ENCODE measurements around the gene TGM4. TPM values are rescaled to one million over a fixed set of nuclear protein-coding genes. Genes with fewer than 3 reads are reported as not detected.

The TGM4 gene
- polyA plus RNA-seq, 1 donor: 0.04 TPM

DNA sequence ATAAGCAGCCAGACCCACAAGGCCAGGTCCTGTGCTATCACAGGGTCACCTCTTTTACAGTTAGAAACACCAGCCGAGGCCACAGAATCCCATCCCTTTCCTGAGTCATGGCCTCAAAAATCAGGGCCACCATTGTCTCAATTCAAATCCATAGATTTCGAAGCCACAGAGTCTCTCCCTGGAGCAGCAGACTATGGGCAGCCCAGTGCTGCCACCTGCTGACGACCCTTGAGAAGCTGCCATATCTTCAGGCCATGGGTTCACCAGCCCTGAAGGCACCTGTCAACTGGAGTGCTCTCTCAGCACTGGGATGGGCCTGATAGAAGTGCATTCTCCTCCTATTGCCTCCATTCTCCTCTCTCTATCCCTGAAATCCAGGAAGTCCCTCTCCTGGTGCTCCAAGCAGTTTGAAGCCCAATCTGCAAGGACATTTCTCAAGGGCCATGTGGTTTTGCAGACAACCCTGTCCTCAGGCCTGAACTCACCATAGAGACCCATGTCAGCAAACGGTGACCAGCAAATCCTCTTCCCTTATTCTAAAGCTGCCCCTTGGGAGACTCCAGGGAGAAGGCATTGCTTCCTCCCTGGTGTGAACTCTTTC, 39.6 kb downstream of the TGM4 start:
- peak; percentile 55 to 56 for DNase-seq
- Histone ChIP-seq H3K27ac (ENCODE audit: low read length) (no peak overlapping the region), H3K4me1 (ENCODE audit: control insufficient read depth, insufficient read depth, low read length) (no peaks in the 10 kb centered on the region), H3K9me3 (ENCODE audit: control insufficient read depth, low read depth, low read length) (no peaks in the 10 kb centered on the region), H3K27me3 (ENCODE audit: control insufficient read depth, insufficient read depth, low read length) (peaks cover 4% of the 10 kb centered on the region), H3K4me3 (ENCODE audit: low read length) (no peak overlapping the region), H3K36me3 (ENCODE audit: control insufficient read depth, insufficient read depth, low read length) (peaks cover 21% of the 10 kb centered on the region)
- WGBS (ENCODE audit: insufficient coverage, low lambda C conversion rate): no CpG with 5 or more reads among the region's 4 CpGs

DNA sequence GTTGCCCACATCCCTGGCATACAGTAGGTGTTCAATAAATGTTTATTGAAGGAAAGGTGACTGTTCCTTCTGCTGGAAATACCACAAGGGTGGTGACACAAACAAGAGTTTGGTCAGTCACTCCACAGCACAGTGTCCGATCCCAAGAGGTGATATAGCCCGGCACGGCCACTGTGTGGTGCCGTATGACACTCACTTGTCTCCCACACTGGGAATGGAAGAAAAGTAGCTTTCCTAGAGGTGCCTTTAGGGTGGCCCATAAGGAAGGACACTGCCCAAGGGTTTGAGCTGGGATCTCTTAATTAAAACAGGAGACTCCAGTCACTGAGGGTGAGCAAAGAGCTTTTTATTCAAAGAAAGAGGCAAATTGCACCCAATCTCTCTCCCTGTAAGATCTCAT, 40.5 kb downstream of the TGM4 start:
- H3K4me1 ChIP-seq (ENCODE audit: control insufficient read depth, insufficient read depth, low read length): no peaks in the 10 kb centered on the region
- no CpG with 5 or more reads among the region's 4 CpGs for WGBS (ENCODE audit: insufficient coverage, low lambda C conversion rate)
- H3K27ac ChIP-seq (ENCODE audit: low read length): no peak overlapping the region
- peaks cover 21% of the 10 kb centered on the region for H3K36me3 ChIP-seq (ENCODE audit: control insufficient read depth, insufficient read depth, low read length)
- H3K27me3 ChIP-seq (ENCODE audit: control insufficient read depth, insufficient read depth, low read length): no peaks in the 10 kb centered on the region
- H3K9me3 ChIP-seq (ENCODE audit: control insufficient read depth, low read depth, low read length): no peaks in the 10 kb centered on the region
- DNase-seq: no peak
- H3K4me3 ChIP-seq (ENCODE audit: low read length): no peak overlapping the region

DNA sequence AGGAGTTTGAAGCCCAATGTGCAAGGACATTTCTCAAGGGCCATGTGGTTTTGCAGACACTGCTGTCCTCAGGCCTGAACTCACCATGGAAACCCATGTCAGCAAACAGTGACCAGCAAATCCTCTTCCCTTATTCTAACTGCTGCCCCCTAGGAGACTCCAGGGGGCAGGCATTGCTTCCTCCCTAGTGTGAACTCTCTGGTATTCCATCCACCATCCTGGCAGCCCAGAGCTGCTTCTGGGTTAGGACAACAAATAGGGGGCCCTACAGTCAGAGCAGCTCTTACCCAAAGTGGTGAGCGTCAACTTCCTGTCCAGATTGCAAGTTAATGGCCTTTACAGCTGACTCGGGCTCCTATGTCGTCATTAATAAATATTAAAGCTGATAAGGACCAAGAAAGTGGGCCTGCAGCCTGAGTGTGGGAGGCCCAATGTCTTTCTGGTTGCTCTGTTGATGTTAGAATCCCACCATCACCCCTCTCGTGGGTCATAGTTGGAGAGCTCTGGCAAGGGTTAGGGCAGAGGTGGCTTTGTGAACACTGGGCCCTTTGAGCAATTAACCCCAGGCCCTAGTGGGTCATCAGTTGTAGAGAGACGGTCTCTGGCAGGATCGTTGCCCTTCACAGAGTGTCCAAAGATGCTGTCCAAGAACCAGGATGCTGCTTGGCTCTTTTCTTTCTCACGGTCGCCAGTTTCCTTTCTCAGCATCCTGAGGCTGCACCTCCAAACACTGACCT, 41.5 kb downstream of the TGM4 start:
- no CpG with 5 or more reads among the region's 8 CpGs for WGBS (ENCODE audit: insufficient coverage, low lambda C conversion rate)
- Histone ChIP-seq H3K9me3 (ENCODE audit: control insufficient read depth, low read depth, low read length) (no peaks in the 10 kb centered on the region), H3K27me3 (ENCODE audit: control insufficient read depth, insufficient read depth, low read length) (no peaks in the 10 kb centered on the region), H3K27ac (ENCODE audit: low read length) (no peak overlapping the region), H3K4me1 (ENCODE audit: control insufficient read depth, insufficient read depth, low read length) (no peaks in the 10 kb centered on the region), H3K36me3 (ENCODE audit: control insufficient read depth, insufficient read depth, low read length) (peaks cover 26% of the 10 kb centered on the region), H3K4me3 (ENCODE audit: low read length) (no peak overlapping the region)
- DNase-seq: no peak

DNA sequence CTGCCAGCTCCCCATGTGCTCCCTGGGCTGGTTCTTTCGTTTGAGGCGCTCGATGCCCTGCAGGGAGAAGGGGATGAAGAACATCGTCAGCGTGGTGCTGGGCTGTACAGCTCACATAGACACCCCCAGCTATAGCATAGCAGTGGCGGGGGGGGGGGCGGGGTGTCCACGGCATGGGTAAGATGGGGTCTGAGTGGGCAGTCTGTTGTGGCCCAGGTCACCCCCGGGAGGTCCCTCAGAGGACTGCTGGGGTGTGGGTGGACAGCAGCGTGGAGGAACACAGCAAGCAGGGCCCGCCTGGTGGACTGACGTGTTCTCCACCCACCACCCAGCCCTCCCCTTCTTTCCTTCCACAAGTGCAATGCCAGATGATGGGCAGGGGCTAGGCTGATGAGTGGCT, 43.7 kb downstream of the TGM4 start:
- H3K4me1 ChIP-seq (ENCODE audit: control insufficient read depth, insufficient read depth, low read length): no peaks in the 10 kb centered on the region
- no peak overlapping the region for H3K27ac ChIP-seq (ENCODE audit: low read length)
- peaks cover 41% of the 10 kb centered on the region for H3K36me3 ChIP-seq (ENCODE audit: control insufficient read depth, insufficient read depth, low read length)
- no peak overlapping the region for H3K4me3 ChIP-seq (ENCODE audit: low read length)
- WGBS (ENCODE audit: insufficient coverage, low lambda C conversion rate): no CpG with 5 or more reads among the region's 12 CpGs
- no peak for DNase-seq
- no peaks in the 10 kb centered on the region for H3K9me3 ChIP-seq (ENCODE audit: control insufficient read depth, low read depth, low read length)
- no peaks in the 10 kb centered on the region for H3K27me3 ChIP-seq (ENCODE audit: control insufficient read depth, insufficient read depth, low read length)

DNA sequence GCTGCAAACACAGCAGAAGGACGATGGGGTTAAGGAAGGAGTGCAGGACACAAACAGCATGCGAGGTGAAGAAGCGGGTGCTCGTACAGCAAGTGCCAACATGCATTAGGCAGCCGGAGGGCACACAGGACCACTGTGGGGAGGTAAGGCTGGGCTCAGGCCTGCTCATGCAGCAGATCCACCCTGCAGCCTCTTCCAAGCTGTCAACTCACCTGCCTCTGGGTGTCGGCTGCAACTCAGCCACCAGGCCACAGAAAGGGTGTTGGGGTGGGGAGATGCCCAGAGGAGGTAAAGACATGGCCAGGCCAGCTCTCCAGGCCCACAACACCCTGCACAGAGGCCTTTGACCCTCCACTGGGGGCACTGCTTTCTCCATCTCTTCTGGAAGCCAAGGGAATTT, 44.2 kb downstream of the TGM4 start:
- no CpG with 5 or more reads among the region's 6 CpGs for WGBS (ENCODE audit: insufficient coverage, low lambda C conversion rate)
- Histone ChIP-seq H3K4me3 (ENCODE audit: low read length) (no peak overlapping the region), H3K36me3 (ENCODE audit: control insufficient read depth, insufficient read depth, low read length) (peaks cover 45% of the 10 kb centered on the region), H3K9me3 (ENCODE audit: control insufficient read depth, low read depth, low read length) (no peaks in the 10 kb centered on the region), H3K27me3 (ENCODE audit: control insufficient read depth, insufficient read depth, low read length) (no peaks in the 10 kb centered on the region), H3K27ac (ENCODE audit: low read length) (no peak overlapping the region), H3K4me1 (ENCODE audit: control insufficient read depth, insufficient read depth, low read length) (no peaks in the 10 kb centered on the region)
- no peak for DNase-seq

DNA sequence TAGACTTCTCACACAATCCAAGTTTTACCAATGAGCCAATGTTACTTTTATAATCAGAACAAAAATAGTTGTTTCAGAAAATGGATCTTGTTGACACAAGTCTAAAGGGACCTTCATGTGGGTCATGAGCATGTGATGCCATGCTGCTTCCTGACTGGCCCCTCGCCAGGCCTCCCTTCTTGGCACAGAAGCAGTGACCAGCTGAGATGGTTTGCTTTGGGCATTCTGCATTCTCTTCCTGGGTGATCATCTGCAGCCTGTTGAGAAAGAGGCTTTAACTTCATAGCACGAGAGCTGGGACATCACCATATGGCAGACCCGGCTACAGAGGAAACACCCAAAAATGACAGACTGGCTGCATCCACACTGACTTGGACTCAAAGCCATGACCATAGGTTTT, 45.7 kb downstream of the TGM4 start:
- Histone ChIP-seq H3K27ac (ENCODE audit: low read length) (no peak overlapping the region), H3K36me3 (ENCODE audit: control insufficient read depth, insufficient read depth, low read length) (peaks cover 55% of the 10 kb centered on the region), H3K9me3 (ENCODE audit: control insufficient read depth, low read depth, low read length) (no peaks in the 10 kb centered on the region), H3K4me1 (ENCODE audit: control insufficient read depth, insufficient read depth, low read length) (no peaks in the 10 kb centered on the region), H3K4me3 (ENCODE audit: low read length) (no peak overlapping the region), H3K27me3 (ENCODE audit: control insufficient read depth, insufficient read depth, low read length) (no peaks in the 10 kb centered on the region)
- DNase-seq: no peak
- WGBS (ENCODE audit: insufficient coverage, low lambda C conversion rate): no CpG with 5 or more reads among the region's 3 CpGs

DNA sequence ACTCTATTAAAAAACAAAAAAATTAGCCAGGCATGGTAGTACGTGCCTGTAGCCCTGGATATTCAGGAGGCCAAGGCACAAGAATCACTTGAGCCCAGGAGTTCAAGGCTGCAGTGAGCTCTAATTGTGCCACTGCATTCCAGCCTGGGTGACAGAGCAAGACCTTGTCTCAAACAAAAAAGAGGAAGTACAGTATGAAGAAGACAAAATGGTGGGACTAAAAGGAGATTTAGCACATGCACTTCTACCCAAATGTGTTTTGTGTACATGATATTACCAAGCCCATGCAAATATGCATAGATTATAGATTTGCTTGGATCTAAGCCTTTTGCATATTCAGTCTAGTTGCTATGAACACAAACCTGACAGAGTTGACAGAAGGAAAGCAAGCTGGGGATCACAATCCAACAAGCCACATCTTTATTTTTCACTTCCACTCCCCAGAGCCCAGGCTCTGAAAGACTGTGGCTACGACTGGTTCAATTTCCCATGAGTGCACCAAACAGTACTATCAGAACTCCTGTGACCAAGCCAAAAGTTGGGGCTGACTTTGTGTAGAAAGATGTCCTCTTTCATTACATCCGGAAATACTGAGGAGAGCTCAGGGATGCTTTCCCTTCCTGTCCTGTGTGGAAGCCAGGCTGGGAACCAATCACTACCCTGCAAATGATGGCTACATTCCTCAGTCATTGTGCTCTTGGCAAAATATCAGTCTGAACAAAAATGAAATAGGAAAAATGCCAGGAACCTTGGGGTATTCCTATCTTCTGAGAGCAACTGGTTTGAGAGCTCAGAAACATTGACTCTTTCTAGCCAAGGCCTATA, 49.4 kb downstream of the TGM4 start:
- H3K36me3 ChIP-seq (ENCODE audit: control insufficient read depth, insufficient read depth, low read length): peaks cover 60% of the 10 kb centered on the region
- H3K9me3 ChIP-seq (ENCODE audit: control insufficient read depth, low read depth, low read length): no peaks in the 10 kb centered on the region
- H3K27ac ChIP-seq (ENCODE audit: low read length): no peak overlapping the region
- H3K4me1 ChIP-seq (ENCODE audit: control insufficient read depth, insufficient read depth, low read length): peaks cover 7% of the 10 kb centered on the region
- H3K27me3 ChIP-seq (ENCODE audit: control insufficient read depth, insufficient read depth, low read length): no peaks in the 10 kb centered on the region
- no peak for DNase-seq
- WGBS (ENCODE audit: insufficient coverage, low lambda C conversion rate): 100% methylated on average over 1 of the region's 3 CpGs
- H3K4me3 ChIP-seq (ENCODE audit: low read length): no peak overlapping the region

DNA sequence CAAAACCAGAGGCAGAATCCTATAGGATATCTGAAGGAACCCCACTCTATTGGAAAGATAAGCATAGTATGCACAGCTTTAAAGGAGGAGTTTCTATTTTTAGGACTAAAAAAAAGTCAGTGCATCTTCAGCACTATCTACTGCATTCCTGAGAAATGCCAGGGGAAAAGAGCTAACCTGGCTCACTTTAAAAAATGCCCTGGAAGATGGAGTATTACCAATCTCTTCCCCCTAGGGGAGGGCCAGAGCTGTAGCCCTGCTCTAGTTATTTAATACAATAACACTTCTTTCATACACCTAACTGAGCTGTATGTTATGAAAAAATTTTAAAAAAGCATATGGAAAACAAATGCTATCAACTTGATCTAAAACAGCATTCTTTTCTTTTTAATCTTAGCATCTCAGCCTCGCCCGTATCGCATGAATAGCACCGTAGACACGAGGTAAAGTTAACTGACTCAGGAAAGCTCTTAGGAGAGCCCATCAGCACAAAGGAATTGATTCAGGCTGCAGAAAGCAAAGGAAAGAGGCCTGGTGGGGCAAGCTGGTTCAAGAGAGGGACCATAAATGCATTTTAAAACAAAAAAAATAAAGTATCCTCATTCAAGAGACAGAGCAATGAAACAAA, 50.2 kb downstream of the TGM4 start:
- Histone ChIP-seq H3K9me3 (ENCODE audit: control insufficient read depth, low read depth, low read length) (no peaks in the 10 kb centered on the region), H3K36me3 (ENCODE audit: control insufficient read depth, insufficient read depth, low read length) (peaks cover 67% of the 10 kb centered on the region), H3K27me3 (ENCODE audit: control insufficient read depth, insufficient read depth, low read length) (no peaks in the 10 kb centered on the region), H3K4me1 (ENCODE audit: control insufficient read depth, insufficient read depth, low read length) (peaks cover 7% of the 10 kb centered on the region), H3K27ac (ENCODE audit: low read length) (no peak overlapping the region), H3K4me3 (ENCODE audit: low read length) (no peak overlapping the region)
- 95% methylated on average over 4 of the region's 5 CpGs for WGBS (ENCODE audit: insufficient coverage, low lambda C conversion rate)
- no peak for DNase-seq

DNA sequence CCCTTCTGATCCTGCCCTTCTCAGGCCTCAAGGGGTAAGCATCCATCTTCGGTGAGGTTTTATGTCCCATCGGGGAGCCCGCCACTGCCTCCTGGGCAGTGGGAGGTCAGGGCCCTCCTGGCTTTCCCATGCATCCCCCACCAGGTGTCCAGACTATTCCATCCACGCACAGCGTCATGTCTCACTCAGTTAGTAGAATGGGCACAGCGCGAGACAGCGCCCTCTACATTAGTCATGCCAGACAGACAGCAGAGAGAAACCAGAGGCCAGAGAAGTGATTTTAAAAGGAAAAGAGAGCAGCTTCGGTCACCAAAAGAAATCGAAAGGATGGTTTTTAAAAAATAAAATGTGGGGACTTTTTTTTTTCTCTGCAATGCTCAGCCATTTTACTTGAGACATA, 51.8 kb downstream of the TGM4 start:
- H3K4me3 ChIP-seq (ENCODE audit: low read length): no peak overlapping the region
- H3K9me3 ChIP-seq (ENCODE audit: control insufficient read depth, low read depth, low read length): no peaks in the 10 kb centered on the region
- 90% methylated on average over 2 of the region's 10 CpGs for WGBS (ENCODE audit: insufficient coverage, low lambda C conversion rate)
- H3K27me3 ChIP-seq (ENCODE audit: control insufficient read depth, insufficient read depth, low read length): no peaks in the 10 kb centered on the region
- peaks cover 7% of the 10 kb centered on the region for H3K4me1 ChIP-seq (ENCODE audit: control insufficient read depth, insufficient read depth, low read length)
- H3K27ac ChIP-seq (ENCODE audit: low read length): no peak overlapping the region
- peaks cover 75% of the 10 kb centered on the region for H3K36me3 ChIP-seq (ENCODE audit: control insufficient read depth, insufficient read depth, low read length)
- DNase-seq: no peak

DNA sequence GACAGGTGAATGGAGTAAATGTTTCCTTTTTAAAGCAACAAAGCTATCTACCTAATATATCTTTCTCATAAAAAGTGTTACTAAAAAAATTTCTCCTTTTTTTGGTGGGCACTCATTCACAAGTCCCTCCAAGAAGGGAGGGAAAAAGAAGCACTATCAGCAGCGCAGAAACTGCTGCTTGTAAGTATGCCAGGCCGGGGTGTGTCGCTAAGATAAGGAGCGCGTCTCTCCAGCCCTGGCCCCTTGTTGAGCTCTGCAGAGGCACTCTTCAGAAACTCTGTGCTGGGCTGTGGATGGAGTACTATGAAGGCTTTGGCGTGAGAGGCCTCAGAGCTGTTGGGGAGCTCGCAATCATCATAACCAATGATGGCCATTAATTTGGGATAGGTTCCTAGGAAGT, 52.5 kb downstream of the TGM4 start:
- Histone ChIP-seq H3K9me3 (ENCODE audit: control insufficient read depth, low read depth, low read length) (no peaks in the 10 kb centered on the region), H3K27ac (ENCODE audit: low read length) (peak overlapping the region; percentile 16), H3K4me3 (ENCODE audit: low read length) (no peak overlapping the region), H3K36me3 (ENCODE audit: control insufficient read depth, insufficient read depth, low read length) (peaks cover 77% of the 10 kb centered on the region), H3K27me3 (ENCODE audit: control insufficient read depth, insufficient read depth, low read length) (no peaks in the 10 kb centered on the region), H3K4me1 (ENCODE audit: control insufficient read depth, insufficient read depth, low read length) (peaks cover 7% of the 10 kb centered on the region)
- WGBS (ENCODE audit: insufficient coverage, low lambda C conversion rate): no CpG with 5 or more reads among the region's 7 CpGs
- peak; percentile 27 to 42 for DNase-seq
